Erythroblast (primary cell): ENCODE data around the gene ZNF154.

Experiments used
- GATA1 ChIP-seq: IDR thresholded peaks from 2 replicates; pipeline ENCODE4 v1.6.1; 2011; ENCODE audit warnings: low read depth, mild to moderate bottlenecking, control low read depth, low read length, moderate library complexity
- POLR2A ChIP-seq: IDR thresholded peaks from 2 replicates; pipeline ENCODE4 v1.6.1; 2011; ENCODE audit warnings: mild to moderate bottlenecking, low read length

- no peak for TF ChIP-seq POLR2A
- TF ChIP-seq GATA1, result no peak
Observed at GRCh38 chr19:57754091-57754673, 45.2 kb upstream of the ZNF154 start.
